ENCODE results near the gene IGFBP5. TPM values are rescaled to one million over a fixed set of nuclear protein-coding genes. Genes with fewer than 3 reads are reported as not detected.

The IGFBP5 gene
- total RNA-seq, 1 donor from 2014 or later = 26.1 TPM

GRCh38 chr2:216690456-216690852 is 4.9 kb downstream of the IGFBP5 start:
- DNase-seq (ENCODE audit: low spot score in 2 of 2) (no peak), FAIRE-seq (no peak)

- no peak for DNase-seq (ENCODE audit: low spot score in 2 of 2)
- FAIRE-seq = no peak
Observed at GRCh38 chr2:216689397-216689796, 6.0 kb downstream of the IGFBP5 start.

- FAIRE-seq (no peak), DNase-seq (ENCODE audit: low spot score in 2 of 2) (no peak)
Observed at GRCh38 chr2:216688731-216689340, 6.5 kb downstream of the IGFBP5 start.

- FAIRE-seq (no peak), DNase-seq (ENCODE audit: low spot score in 2 of 2) (no peak)
Observed at GRCh38 chr2:216687646-216688045, 7.7 kb downstream of the IGFBP5 start.

GRCh38 chr2:216687111-216687510 is 8.2 kb downstream of the IGFBP5 start:
- no peak for FAIRE-seq
- no peak for DNase-seq (ENCODE audit: low spot score in 2 of 2)

- no peak for DNase-seq (ENCODE audit: low spot score in 2 of 2)
- FAIRE-seq = no peak
Observed at GRCh38 chr2:216685327-216685875, 9.9 kb downstream of the IGFBP5 start.

GRCh38 chr2:216683846-216684245 is 11.5 kb downstream of the IGFBP5 start:
- FAIRE-seq = no peak

GRCh38 chr2:216681683-216682082 is 13.7 kb downstream of the IGFBP5 start:
- FAIRE-seq = no peak

More at GRCh38 chr2:216683846-216684245, 11.5 kb downstream of the IGFBP5 start:
- DNase-seq (ENCODE audit: low spot score in 2 of 2) = no peak

GRCh38 chr2:216680951-216681629 is 14.3 kb downstream of the IGFBP5 start:
- DNase-seq (ENCODE audit: low spot score in 2 of 2) (no peak), FAIRE-seq (no peak)

More at GRCh38 chr2:216681683-216682082, 13.7 kb downstream of the IGFBP5 start:
- DNase-seq (ENCODE audit: low spot score in 2 of 2) = no peak

GRCh38 chr2:216679658-216680024 is 15.7 kb downstream of the IGFBP5 start:
- DNase-seq (ENCODE audit: low spot score in 2 of 2) (no peak), FAIRE-seq (no peak)

GRCh38 chr2:216678813-216679657 is 16.3 kb downstream of the IGFBP5 start:
- DNase-seq (ENCODE audit: low spot score in 2 of 2) = no peak
- FAIRE-seq = no peak

GRCh38 chr2:216678098-216678465 is 17.3 kb downstream of the IGFBP5 start:
- DNase-seq (ENCODE audit: low spot score in 2 of 2) = no peak
- no peak for FAIRE-seq

GRCh38 chr2:216677439-216678097 is 17.8 kb downstream of the IGFBP5 start:
- DNase-seq (ENCODE audit: low spot score in 2 of 2) (no peak), FAIRE-seq (no peak)

GRCh38 chr2:216676630-216677029 is 18.7 kb downstream of the IGFBP5 start:
- DNase-seq (ENCODE audit: low spot score in 2 of 2) = no peak
- no peak for FAIRE-seq

- DNase-seq (ENCODE audit: low spot score in 2 of 2) (no peak), FAIRE-seq (no peak)
Observed at GRCh38 chr2:216674376-216674775, 21.0 kb downstream of the IGFBP5 start.

GRCh38 chr2:216673609-216674008 is 21.7 kb downstream of the IGFBP5 start:
- DNase-seq (ENCODE audit: low spot score in 2 of 2) (no peak), FAIRE-seq (no peak)

- FAIRE-seq (no peak), DNase-seq (ENCODE audit: low spot score in 2 of 2) (no peak)
Observed at GRCh38 chr2:216673021-216673420, 22.3 kb downstream of the IGFBP5 start.

- no peak for DNase-seq (ENCODE audit: low spot score in 2 of 2)
- FAIRE-seq = no peak
Observed at GRCh38 chr2:216672466-216672865, 22.9 kb downstream of the IGFBP5 start.

- no peak for DNase-seq (ENCODE audit: low spot score in 2 of 2)
- peak; percentile 81 for FAIRE-seq
Observed at GRCh38 chr2:216671791-216672343, 23.5 kb downstream of the IGFBP5 start.

GRCh38 chr2:216671081-216671411 is 24.3 kb downstream of the IGFBP5 start:
- no peak for DNase-seq (ENCODE audit: low spot score in 2 of 2)
- FAIRE-seq = no peak
